ENCODE data around the gene ZBTB47. TPM values are rescaled to one million over a fixed set of nuclear protein-coding genes. Genes with fewer than 3 reads are reported as not detected.
A peak's percentile ranks its signal among the peaks of the same experiment; 100 is the strongest.

The ZBTB47 gene
- total and polyA plus RNA-seq, 4 experiments from 2014 or later = 1.4 to 1.8 TPM; not detected in 2

DNA sequence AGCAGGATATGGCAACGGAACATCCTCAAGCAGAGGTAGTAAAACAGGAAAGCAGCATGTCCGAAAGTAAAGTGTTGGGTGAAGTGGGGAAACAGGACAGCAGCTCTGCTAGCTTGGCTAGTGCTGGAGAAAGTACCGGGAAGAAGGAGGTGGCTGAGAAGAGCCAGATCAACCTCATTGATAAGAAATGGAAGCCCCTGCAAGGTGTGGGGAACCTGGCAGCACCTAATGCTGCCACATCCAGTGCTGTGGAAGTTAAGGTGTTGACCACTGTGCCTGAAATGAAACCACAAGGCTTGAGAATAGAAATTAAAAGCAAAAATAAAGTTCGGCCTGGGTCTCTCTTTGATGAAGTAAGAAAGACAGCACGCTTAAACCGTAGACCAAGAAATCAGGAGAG, 14.3 kb upstream of the ZBTB47 start:
- H3K36me3 ChIP-seq (ENCODE audit: insufficient read depth, low read length) = peaks cover 58% of the 10 kb centered on the region
- Mint-ChIP-seq H3K27me3 (no peaks in the 10 kb centered on the region), H3K36me3 (peaks cover 33 to 43% of the 10 kb centered on the region in 2 donors), H3K4me1 (peaks cover 9 to 18% (median 13%) of the 10 kb centered on the region in 4 donors), H3K27ac (no peak overlapping the region), H3K4me3 (no peak overlapping the region), H3K9me3 (no peaks in the 10 kb centered on the region)
- CTCF ChIA-PET (ENCODE audit: partially characterized antibody) = interaction anchor here (0.7 kb wide), 1 partner anchor 23 kb away, joined by 3 read pairs; no protein-coding TSS in a partner anchor
- H3K4me3 ChIP-seq (ENCODE audit: low read length in 2 of 2) = peak overlapping the region in 1 of 2 donors; percentile 21
- no peaks in the 10 kb centered on the region for H3K9me3 ChIP-seq (ENCODE audit: control insufficient read depth in 1 of 2, low read length in 2 of 2)
- peak in 1 of 5 donors; percentile 31 for DNase-seq
- H3K27me3 ChIP-seq (ENCODE audit: insufficient read depth, low read length) = no peaks in the 10 kb centered on the region
- intact Hi-C loops (cut with micrococcal nuclease) = no loop called here
- H3K27ac ChIP-seq (ENCODE audit: low read depth, low read length) = peak overlapping the region; percentile 70
- peaks cover 43% of the 10 kb centered on the region for H3K4me1 ChIP-seq (ENCODE audit: insufficient read depth, low read length)
- POLR2A ChIA-PET (ENCODE audit: partially characterized antibody) = interaction anchor here (4.0 kb wide), 1 partner anchor 38 kb away, joined by 29 read pairs; the partner anchor contains the start of gene NKTR

DNA sequence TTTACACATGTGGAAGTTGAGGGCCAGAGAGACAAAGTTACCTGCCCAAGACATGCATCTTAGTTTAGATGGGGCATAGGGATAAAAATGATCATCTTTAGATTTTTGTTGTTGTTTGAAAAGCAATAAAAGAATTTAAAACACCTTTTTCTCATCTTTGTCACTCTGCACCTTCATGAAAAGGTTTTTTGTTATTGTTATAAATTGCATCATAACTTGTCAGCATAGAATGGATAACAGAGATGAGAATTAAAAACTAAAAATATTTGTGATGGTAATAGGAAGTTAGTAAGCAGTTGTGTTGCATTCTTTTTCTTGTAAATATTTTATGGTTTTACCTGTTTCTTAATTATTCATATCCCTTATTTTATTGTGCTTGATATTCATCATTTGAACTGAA, 13.4 kb upstream of the ZBTB47 start:
- Histone ChIP-seq H3K27ac (ENCODE audit: low read depth, low read length) (peak overlapping the region; percentile 70), H3K9me3 (ENCODE audit: control insufficient read depth in 1 of 2, low read length in 2 of 2) (no peaks in the 10 kb centered on the region), H3K36me3 (ENCODE audit: insufficient read depth, low read length) (peaks cover 60% of the 10 kb centered on the region), H3K4me3 (ENCODE audit: low read length in 2 of 2) (no peak overlapping the region), H3K27me3 (ENCODE audit: insufficient read depth, low read length) (no peaks in the 10 kb centered on the region), H3K4me1 (ENCODE audit: insufficient read depth, low read length) (peaks cover 43% of the 10 kb centered on the region)
- peak overlapping the region in 3 of 8 donors; percentile 10 to 67 (median 63) for H3K4me3 Mint-ChIP-seq
- CTCF ChIA-PET (ENCODE audit: partially characterized antibody) = no interaction called here
- intact Hi-C loops (cut with micrococcal nuclease) = no loop called here
- H3K4me1 Mint-ChIP-seq = peaks cover 9 to 15% (median 12%) of the 10 kb centered on the region in 4 donors
- H3K36me3 Mint-ChIP-seq = peaks cover 39 to 45% of the 10 kb centered on the region in 2 donors
- H3K27me3 Mint-ChIP-seq = no peaks in the 10 kb centered on the region
- DNase-seq = no peak
- POLR2A ChIA-PET (ENCODE audit: partially characterized antibody) = interaction anchor here (0.7 to 2.2 kb wide), 4 partner anchors 12 to 50 kb away, joined by 3 to 7 read pairs (median 4); partner anchors contain the start of genes NKTR and SS18L2
- peak overlapping the region in 3 of 7 donors; percentile 77 to 94 (median 92) for H3K27ac Mint-ChIP-seq
- no peaks in the 10 kb centered on the region for H3K9me3 Mint-ChIP-seq

DNA sequence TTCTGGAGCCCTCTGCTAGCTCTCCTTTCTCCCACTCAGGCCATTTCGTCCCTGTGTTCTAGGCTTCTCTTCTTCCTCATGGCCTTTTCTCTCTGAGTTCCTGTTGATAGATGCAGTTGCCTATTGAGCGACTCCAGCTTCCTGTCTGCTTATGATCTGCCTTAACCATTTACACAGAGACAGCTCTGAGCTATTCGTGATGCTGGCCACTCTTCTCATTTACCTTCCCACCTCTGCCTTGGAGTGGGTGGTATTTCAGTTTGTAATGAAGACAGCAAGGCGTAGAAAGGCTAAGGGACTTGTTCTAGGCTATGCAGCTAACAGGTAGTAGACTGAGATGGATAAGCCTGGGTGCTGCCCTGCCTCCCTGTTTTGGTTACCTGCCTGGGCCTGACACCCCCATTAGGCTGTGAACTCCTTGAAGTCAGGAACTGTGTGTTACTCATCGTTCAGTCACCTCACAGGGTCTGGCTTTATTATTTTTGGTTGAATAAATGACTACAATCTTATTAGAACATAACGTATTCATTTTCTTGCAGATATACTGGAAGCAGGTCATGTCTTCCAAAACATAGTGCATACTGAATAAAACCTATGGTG, 12.6 kb upstream of the ZBTB47 start:
- Histone ChIP-seq H3K4me3 (ENCODE audit: low read length in 2 of 2) (no peak overlapping the region), H3K9me3 (ENCODE audit: control insufficient read depth in 1 of 2, low read length in 2 of 2) (no peaks in the 10 kb centered on the region), H3K4me1 (ENCODE audit: insufficient read depth, low read length) (peaks cover 43% of the 10 kb centered on the region), H3K27ac (ENCODE audit: low read depth, low read length) (peak overlapping the region; percentile 7), H3K27me3 (ENCODE audit: insufficient read depth, low read length) (no peaks in the 10 kb centered on the region), H3K36me3 (ENCODE audit: insufficient read depth, low read length) (peaks cover 63% of the 10 kb centered on the region)
- ChIA-PET CTCF (ENCODE audit: partially characterized antibody) (interaction anchor here (1.2 to 2.3 kb wide), 3 partner anchors 12 to 105 kb away, joined by 3 to 7 read pairs (median 6); partner anchors contain the start of genes SEC22C and ZBTB47), POLR2A (ENCODE audit: partially characterized antibody) (interaction anchor here (0.7 to 2.2 kb wide), 5 partner anchors 9 to 50 kb away, joined by 3 to 7 read pairs (median 5); partner anchors contain the start of genes NKTR and SS18L2)
- H3K27me3 Mint-ChIP-seq = no peaks in the 10 kb centered on the region
- intact Hi-C loops (cut with micrococcal nuclease) = no loop called here
- peak overlapping the region; percentile 22 to 75 (median 51) for H3K4me3 Mint-ChIP-seq
- H3K4me1 Mint-ChIP-seq = peaks cover 9 to 12% (median 11%) of the 10 kb centered on the region in 4 donors
- no peaks in the 10 kb centered on the region for H3K9me3 Mint-ChIP-seq
- peaks cover 38 to 45% of the 10 kb centered on the region in 2 donors for H3K36me3 Mint-ChIP-seq
- H3K27ac Mint-ChIP-seq = peak overlapping the region in 6 of 7 donors; percentile 77 to 94 (median 87)
- DNase-seq = no peak

GRCh38 chr3:42647821-42648459, 5.6 kb upstream of the ZBTB47 start:
- no peak overlapping the region for H3K4me3 ChIP-seq (ENCODE audit: low read length in 2 of 2)
- Mint-ChIP-seq H3K27ac (peak overlapping the region in 4 of 7 donors; percentile 1 to 28 (median 18)), H3K4me3 (no peak overlapping the region), H3K4me1 (peaks cover 1 to 20% (median 9%) of the 10 kb centered on the region in 4 donors), H3K9me3 (no peaks in the 10 kb centered on the region), H3K36me3 (peaks cover 36 to 53% of the 10 kb centered on the region in 2 donors), H3K27me3 (no peaks in the 10 kb centered on the region)
- peaks cover 48% of the 10 kb centered on the region for H3K36me3 ChIP-seq (ENCODE audit: insufficient read depth, low read length)
- H3K27ac ChIP-seq (ENCODE audit: low read depth, low read length) = no peak overlapping the region
- POLR2A ChIA-PET (ENCODE audit: partially characterized antibody) = interaction anchor here (0.9 to 1.9 kb wide), 2 partner anchors 47 to 66 kb away, joined by 3 to 4 read pairs; partner anchors contain the start of genes NKTR and SEC22C
- no peaks in the 10 kb centered on the region for H3K27me3 ChIP-seq (ENCODE audit: insufficient read depth, low read length)
- no peaks in the 10 kb centered on the region for H3K9me3 ChIP-seq (ENCODE audit: control insufficient read depth in 1 of 2, low read length in 2 of 2)
- intact Hi-C loops (cut with micrococcal nuclease) = no loop called here
- CTCF ChIA-PET (ENCODE audit: partially characterized antibody) = interaction anchor here (0.7 kb wide), 1 partner anchor 35 kb away, joined by 3 read pairs; no protein-coding TSS in a partner anchor
- no peak for DNase-seq
- H3K4me1 ChIP-seq (ENCODE audit: insufficient read depth, low read length) = peaks cover 9% of the 10 kb centered on the region

GRCh38 chr3:42649006-42649405, 4.5 kb upstream of the ZBTB47 start:
- Mint-ChIP-seq H3K27me3 (no peaks in the 10 kb centered on the region), H3K4me1 (peaks cover 6 to 30% (median 16%) of the 10 kb centered on the region in 4 donors), H3K9me3 (no peaks in the 10 kb centered on the region), H3K4me3 (no peak overlapping the region), H3K36me3 (peaks cover 27 to 44% of the 10 kb centered on the region in 2 donors), H3K27ac (peak overlapping the region in 6 of 7 donors; percentile 21 to 77 (median 31))
- intact Hi-C loops (cut with micrococcal nuclease) = no loop called here
- Histone ChIP-seq H3K36me3 (ENCODE audit: insufficient read depth, low read length) (peaks cover 37% of the 10 kb centered on the region), H3K9me3 (ENCODE audit: control insufficient read depth in 1 of 2, low read length in 2 of 2) (no peaks in the 10 kb centered on the region), H3K27me3 (ENCODE audit: insufficient read depth, low read length) (no peaks in the 10 kb centered on the region), H3K4me3 (ENCODE audit: low read length in 2 of 2) (no peak overlapping the region), H3K4me1 (ENCODE audit: insufficient read depth, low read length) (peaks cover 18% of the 10 kb centered on the region), H3K27ac (ENCODE audit: low read depth, low read length) (no peak overlapping the region)
- POLR2A ChIA-PET (ENCODE audit: partially characterized antibody) = no interaction called here
- no peak for DNase-seq
- CTCF ChIA-PET (ENCODE audit: partially characterized antibody) = no interaction called here

DNA sequence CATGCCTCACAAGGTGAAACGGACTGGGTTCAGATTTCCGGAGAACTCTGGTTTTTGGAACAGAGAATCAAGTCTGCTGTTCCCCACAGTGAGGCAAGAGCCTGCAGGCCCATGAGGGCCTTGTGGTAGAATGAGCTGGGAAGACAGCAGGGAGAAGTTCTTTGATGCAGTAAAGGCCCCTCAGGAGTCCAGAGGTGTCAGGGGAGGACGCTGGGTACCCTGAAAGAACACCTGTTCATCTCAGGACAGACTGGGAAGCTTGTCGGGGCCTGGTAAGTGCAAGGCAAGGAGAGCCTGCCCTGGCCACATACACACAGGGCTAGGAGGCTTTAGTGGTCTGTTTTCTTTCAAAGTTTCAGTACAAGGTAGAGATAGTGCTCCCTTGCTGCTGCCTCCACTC, 3.7 kb upstream of the ZBTB47 start:
- Mint-ChIP-seq H3K36me3 (peaks cover 21 to 39% of the 10 kb centered on the region in 2 donors), H3K27ac (peak overlapping the region in 3 of 7 donors; percentile 15 to 63 (median 57)), H3K27me3 (no peaks in the 10 kb centered on the region), H3K4me1 (peaks cover 6 to 30% (median 16%) of the 10 kb centered on the region in 4 donors), H3K9me3 (no peaks in the 10 kb centered on the region), H3K4me3 (no peak overlapping the region)
- Histone ChIP-seq H3K36me3 (ENCODE audit: insufficient read depth, low read length) (peaks cover 32% of the 10 kb centered on the region), H3K4me3 (ENCODE audit: low read length in 2 of 2) (no peak overlapping the region), H3K27me3 (ENCODE audit: insufficient read depth, low read length) (no peaks in the 10 kb centered on the region), H3K27ac (ENCODE audit: low read depth, low read length) (no peak overlapping the region), H3K9me3 (ENCODE audit: control insufficient read depth in 1 of 2, low read length in 2 of 2) (no peaks in the 10 kb centered on the region), H3K4me1 (ENCODE audit: insufficient read depth, low read length) (peaks cover 18% of the 10 kb centered on the region)
- no peak for DNase-seq
- ChIA-PET CTCF (ENCODE audit: partially characterized antibody) (interaction anchor here (1.1 kb wide), 1 partner anchor 12 kb away, joined by 4 read pairs; no protein-coding TSS in a partner anchor), POLR2A (ENCODE audit: partially characterized antibody) (interaction anchor here (1.1 to 1.7 kb wide), 2 partner anchors 8 to 68 kb away, joined by 6 read pairs; partner anchors contain the start of gene SEC22C)
- intact Hi-C loops (cut with micrococcal nuclease) = loop anchor here (10.0 kb wide), 1 partner anchor 95 kb away; no protein-coding TSS in a partner anchor
